Dermis microvascular lymphatic vessel endothelial cell (primary cell): ENCODE data around the gene BEND5. TPM values are rescaled to one million over a fixed set of nuclear protein-coding genes. Genes with fewer than 3 reads are reported as not detected.

Experiments
- DNase-seq, 2 donors: peaks; one replicate each; pipeline versions ENCODE4 v3.0.0 to v3.0.0-alpha.2; 2010; ENCODE audit warnings: low read depth in 2 of 2
- total RNA-seq: library from RNA; depleted of rRNA; stranded (reverse); fragments of >200 nt; gene quantifications from 2 replicates; pipeline ENCODE4 v1.2.1, GENCODE V29; 2014

BEND5 gene
- total RNA-seq, 1 donor from 2014 or later, result 0.77 TPM

DNA sequence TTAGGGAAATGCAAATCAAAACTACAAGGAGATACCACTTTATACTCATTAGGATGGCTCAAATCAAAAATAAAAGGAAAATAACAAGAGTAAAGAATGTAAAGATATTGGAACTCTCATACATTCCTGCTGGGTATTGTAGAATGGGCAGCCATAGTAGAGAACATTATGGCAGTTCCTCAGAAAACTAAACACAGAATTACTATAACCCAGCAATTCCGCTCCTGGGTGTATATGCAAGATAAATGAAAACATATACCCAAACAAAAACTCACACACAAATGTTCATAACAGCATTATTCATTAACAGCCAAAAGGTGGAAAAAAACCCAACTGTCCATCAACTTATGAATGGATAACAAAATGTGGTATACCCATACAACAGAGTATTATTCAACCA is 11.4 kb downstream of the BEND5 start:
- no peak for DNase-seq

DNA sequence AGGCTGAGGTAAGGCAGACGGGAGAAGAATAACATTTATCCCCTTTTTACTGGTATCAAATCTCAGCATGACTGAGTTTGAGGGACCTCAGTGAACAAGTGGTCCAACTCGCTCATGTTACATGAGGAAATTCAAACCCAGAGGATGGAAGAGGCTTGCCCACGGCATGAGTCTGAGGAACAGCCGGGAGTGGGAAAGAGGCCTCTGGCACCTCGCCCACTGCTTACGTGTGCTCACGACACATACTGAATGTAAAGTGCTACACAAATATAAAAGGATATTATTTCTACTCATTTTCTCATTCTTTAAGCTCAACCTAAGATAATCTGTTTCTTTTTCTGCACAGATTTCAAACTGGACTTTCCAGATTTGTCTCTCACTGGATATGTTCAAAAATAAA is 14.7 kb downstream of the BEND5 start:
- no peak for DNase-seq

DNA sequence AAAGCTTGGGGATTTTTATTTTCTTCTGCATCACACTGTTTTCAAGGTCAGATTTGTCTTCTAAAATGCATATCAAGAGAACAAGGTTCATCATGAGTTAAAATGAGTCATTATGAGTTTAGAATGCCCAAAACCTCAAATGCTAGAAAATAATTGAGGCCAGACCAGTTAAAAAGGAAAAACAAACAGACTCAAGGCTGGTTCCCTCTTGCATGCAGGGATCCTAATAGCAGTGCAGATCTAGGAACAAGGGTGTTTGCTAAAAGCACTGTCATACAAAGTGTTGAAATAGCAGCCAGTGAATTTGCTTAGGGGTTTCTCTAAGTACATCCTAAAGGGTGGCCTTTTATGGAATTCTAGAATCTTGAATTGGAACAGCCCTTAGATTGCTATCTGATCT is 15.3 kb downstream of the BEND5 start:
- no peak for DNase-seq

DNA sequence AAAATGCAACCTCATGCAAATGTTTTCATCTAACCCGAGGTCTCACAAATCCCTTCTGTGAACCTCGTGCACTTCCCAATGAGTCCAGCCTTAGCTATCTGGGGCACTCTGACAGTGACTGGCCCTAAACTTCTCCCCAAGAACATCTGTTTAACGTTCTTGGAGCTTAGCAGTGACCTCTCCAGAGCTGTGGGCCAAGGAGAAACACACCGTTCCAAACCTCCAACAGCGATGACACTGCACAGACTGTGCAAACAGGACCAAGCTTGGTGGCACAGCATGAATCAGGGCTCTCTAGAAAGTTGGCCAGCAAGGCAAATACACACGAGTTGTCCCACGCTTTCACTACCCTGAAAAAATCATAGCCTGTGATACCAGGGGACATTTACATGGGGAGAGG is 15.8 kb downstream of the BEND5 start:
- no peak for DNase-seq

DNA sequence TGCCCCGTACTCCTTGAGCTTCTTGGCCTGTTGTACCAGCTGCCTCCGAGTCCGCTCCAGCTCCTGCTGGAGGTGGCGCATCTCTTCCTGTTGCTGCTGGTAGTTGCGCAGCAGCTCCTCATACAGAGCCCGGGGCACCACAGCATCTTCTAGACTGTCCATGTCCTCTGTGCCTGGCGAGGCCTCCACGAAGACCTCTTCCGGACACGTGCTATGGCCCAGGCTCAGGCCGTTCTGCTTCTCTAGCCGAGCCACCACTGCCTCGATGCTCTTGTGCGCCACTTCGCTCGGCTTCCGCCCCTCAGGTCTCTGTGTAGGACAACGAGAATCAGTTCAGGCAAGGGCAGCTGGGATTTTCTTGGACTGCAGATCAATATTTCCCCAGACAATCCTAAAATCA is 17.7 kb downstream of the BEND5 start:
- no peak for DNase-seq

DNA sequence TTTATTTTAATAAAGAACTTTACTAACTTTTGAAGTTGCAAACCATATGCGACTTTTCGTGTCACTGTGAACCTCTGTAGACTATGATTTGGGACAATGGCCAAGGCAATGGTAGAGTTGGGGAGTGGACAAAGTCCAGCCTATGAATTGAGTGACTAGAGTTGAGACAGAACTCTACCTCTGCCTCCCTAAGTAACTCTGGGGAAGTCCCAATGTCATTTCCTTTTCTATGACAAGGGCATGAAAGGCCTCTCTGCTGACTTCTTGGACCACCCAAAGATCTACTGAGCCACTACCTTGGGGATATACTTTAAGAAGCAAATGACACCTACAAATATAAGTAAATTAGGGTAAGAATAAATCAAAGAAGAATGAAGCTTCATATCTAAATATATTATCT is 19.3 kb downstream of the BEND5 start:
- no peak for DNase-seq

DNA sequence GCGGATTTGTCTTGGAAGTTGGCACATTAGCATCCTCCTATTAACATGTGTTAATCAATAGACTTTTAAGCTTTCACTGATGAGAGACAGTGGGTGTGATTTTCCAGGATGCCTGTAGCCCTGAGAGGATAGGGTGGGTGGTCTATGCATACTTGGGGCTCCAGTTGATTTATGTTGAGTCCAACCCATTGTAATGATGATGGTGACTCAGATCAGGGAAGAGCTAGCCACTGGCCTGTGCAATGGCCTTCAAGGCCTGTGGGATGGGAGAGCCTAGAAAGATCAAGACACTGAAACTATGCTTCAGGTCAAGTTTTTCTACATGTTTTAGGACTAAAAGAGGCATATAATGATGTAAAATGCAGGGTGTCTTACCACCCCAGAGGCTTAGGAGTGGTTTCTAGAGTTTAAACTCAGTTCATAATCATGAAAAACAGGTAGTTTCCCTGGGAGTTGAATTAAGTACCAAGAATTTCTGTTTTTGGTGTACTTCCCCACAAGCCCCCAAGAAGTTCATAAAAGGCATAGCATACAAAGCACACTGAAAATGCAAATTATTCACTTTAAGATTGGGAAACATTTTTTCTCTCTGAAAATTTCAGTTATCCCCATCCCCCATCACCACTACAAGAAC is 19.9 kb downstream of the BEND5 start:
- DNase-seq, result no peak

DNA sequence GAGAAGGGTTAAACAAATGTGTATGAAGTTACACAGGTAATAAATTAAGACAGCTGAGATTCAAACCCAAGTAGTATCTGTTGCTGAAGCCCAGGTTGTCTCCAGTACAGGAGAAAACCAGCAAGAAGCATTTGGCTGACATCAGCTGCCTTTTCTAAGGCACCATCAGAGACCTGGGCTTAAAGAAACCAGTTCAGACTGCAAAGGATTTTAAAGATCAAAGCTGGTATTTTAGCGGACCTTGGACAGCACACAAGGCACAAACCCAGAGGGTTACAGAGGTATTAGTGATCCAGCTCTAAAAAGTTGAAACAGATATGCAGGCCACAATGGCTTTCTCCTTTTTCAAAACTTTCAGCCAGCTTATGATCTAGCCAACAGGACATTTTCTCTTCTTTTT is 23.4 kb downstream of the BEND5 start:
- DNase-seq, result no peak

DNA sequence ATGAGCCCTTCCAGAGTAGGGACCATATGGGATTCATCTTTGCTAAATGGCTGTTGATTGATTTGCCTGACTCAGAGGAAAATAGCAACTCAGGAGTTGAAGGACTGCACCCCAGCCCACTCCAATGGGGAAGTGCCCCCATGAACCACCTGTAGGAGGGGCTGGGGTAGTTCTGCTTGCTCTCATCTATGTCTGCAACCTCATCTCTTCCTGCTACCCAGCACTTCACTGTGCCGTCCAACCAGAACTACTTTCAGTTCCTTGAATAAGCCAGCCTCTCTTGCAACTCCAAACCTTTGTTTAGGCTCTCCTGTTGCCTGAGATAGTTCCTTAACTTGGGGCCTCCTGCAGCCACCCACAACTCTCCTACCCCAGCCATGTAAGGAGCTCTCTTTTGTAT is 26.6 kb downstream of the BEND5 start:
- no peak for DNase-seq

DNA sequence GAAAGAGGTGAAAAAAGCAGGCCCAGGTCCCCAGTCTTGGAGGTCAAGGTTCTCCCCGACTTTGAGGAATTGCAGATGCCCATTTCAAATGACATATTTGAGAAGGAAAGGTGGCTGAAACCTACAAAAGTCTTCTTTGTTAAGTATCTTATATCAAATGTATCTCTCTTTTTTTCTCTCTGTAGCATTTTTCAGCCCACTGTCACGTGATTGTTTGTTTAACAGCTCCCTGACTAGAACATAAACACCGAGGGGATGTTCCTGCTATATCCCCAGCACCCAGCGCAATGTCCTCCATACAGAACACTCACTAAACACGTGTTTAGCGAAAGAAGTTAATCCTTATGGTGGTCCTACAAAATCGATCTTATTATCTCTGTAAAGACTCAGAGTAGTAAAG is 27.6 kb downstream of the BEND5 start:
- no peak for DNase-seq

DNA sequence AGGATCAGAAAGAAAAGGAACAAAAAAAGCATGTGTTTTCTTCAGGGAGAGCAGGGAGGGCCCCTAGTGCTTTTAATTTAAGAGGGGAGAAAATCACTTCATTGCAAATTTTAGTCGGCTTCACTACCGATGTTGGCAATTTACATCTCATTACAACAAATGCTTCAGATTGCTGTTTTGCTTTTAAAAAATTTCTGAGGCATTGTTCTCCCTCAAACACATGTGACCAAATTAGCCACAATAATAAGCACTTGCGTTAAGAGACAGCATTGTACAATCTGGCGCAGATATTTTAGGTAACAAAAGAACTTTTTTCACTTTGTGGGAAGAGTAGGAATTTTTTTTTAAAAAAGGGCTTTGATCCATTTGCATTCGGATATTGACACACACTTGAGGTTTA is 29.8 kb downstream of the BEND5 start:
- no peak for DNase-seq

DNA sequence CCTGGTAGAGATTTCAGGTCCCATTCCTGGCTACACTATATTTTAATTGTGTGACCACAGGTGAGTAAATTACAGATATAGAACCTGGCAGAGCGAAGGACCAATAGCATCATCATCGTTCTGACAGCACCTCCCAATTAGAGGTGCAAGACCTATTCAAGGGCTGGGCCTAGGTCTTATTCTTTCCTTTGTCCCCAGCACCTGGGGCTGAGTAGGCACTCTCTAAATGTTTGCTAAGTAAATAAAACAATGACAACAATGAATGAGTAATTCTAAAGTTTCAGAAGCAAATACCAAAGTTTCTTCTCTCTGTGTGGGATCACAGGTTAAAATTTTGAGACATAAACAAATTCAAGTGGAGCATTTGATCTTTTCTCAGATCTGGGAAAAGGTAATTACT is 32.7 kb downstream of the BEND5 start:
- no peak for DNase-seq

DNA sequence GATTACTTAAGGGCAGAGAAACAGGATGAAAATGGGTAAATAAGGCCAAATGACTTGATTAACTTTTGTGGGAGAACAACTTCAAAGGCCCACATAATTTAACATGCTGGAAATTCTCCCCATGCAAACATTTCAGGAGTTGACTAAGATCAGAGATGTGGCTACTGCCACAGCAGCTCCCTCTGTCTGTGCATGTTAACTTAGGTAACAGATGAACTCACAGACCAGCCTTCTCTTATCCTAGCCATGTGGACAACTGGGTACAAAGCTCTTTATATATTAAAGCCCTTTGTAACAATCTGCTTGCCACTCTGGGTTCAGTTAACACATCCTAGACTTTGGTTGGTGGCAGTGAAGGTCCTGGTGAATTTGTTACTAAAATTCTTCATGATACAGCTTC is 33.2 kb downstream of the BEND5 start:
- no peak for DNase-seq

DNA sequence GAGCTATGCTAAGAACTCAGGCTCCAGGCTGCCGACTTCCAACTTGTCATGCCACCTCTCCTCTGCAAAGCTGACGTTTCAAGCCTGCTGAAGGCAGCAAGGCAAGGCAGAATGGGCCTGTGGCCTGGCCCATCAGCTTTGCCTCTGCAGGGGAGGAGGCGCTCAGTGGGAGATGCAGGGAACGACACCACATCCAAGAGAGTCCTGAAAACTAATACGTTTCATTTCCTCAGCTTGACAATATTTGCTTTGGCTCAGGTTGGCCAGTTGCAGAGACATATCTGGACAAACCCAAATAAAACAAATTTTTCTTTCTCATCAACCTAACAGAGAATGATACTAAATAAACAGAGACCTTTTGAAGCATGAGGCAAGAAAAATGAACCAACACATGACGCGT is 35.3 kb downstream of the BEND5 start:
- no peak for DNase-seq

DNA sequence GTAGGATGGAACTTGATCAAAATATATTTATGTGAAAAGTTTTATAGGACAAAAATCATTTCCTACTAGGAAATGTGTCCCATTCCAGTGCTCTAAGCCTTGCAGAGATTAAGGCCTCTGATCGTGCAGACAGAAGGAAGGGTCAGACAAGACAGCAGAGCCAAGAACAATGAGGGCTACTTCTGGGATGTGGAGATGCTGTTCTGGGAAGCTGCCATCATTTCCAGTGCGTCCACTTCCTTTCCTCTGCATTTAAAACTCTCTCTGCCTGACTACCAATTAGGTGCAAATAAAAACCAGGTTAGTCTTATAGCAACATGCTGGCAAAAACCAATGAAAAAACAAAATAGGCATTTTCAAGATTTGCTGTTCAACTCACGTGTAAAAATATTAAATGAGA is 36.1 kb downstream of the BEND5 start:
- DNase-seq, result no peak

DNA sequence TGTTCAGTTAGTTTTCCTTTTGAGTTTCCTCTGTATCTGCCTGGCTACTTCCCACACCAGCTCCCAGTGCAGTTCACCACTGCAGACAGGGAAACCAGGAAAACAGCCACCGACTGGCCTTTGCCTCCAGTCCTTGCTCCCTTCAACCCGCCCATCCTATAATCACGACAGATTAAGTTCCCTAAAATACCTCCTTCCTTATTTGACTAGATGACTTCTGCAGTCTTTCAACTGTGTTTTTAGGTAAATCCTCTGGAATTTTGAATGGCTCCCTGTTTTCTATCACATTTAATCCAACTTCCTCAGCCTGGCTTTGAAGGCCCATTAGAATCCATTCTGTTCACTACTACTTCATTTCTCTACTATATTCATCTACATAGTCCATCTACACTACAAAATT is 37.6 kb downstream of the BEND5 start:
- no peak for DNase-seq

DNA sequence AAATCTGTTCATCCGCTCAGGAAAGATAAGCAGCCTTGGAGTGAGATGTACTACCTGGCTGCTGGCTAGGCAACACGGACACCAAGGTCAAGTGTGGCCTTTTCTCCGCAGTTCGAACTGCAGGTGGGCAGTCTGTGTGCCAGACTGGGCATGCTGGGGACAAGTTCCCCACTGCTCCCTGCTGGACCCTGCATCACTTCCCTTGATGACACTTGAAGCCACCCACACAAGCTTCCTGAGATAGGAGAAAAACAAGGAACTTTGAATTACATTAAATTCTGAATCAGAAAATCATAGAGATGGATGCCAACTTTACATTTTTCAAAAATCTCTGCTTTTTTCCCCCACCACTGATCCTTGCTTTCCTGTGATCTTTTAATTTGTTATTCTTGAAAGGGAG is 38.3 kb downstream of the BEND5 start:
- DNase-seq, result no peak

DNA sequence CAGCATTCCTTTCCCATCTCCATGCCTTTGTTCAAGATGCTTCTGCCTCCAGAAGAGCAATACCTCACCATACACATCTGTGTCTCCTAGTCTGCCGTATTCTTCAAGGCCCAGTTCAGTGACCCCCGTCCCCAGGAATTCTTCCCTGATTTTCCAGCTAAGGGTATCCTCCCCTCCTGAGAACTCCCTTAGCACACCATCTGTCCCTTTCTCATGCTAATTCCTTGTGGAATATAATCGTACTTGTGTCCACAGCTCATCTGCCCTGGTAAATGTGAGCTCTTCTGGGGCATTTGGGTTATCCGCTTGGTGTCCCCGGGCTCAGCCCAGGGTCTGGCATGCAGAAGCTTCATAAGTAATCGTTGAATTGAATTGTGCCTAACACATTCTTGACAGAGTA is 40.9 kb downstream of the BEND5 start:
- no peak for DNase-seq

DNA sequence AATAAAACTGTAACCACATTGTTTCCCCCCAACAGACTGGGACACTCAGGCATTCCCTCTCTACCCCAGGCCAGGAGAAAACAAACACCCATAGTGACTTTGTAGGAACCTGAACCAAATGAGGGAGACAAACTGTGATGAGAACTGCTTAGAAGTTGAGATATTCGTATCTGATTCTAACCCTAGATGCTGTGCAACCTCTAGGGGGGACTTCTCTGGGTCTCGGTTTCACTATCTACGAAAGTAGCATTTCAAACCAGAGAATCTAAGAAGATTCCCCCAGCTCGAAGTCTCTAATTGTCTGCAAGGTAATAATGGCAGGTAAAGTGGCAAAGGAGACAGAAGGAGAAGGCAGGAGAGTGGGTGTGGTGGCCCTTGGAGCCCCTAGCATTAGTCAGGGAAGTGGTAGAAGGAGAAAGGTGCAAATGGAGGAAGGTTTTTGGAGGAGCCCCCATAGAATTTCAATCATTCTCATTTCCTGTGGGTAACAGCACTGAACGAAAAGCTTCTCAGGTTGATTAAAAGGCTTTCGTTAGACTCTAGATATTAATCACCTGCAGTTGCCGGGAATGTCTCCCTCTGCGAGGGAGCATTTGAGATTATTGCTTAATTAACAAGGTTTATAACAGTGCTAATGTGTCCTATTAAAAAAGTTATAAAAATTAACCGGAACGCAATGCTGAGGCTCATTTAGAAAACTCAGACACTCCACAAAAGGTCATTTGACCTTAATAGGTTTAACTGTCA is 46.4 kb downstream of the BEND5 start:
- no peak for DNase-seq

DNA sequence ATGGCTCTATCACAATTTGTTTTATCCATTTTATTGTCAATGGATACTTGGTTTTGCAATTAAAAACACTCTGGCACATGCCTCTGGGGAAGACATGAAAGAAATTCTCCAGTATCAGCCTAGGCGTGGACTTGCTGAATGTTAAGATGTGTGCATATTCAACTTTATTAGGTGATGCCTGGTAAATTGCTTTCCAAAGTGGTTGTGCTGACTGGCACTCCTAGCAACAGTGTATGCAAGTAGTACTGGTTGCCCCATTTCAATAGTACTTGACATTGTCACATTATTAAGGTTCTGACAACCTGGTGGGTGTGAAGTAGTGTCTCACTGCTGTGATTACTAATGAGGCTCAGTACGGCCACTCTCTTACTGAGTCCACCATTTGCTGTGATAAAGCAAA is 48.1 kb downstream of the BEND5 start:
- DNase-seq, result no peak

DNA sequence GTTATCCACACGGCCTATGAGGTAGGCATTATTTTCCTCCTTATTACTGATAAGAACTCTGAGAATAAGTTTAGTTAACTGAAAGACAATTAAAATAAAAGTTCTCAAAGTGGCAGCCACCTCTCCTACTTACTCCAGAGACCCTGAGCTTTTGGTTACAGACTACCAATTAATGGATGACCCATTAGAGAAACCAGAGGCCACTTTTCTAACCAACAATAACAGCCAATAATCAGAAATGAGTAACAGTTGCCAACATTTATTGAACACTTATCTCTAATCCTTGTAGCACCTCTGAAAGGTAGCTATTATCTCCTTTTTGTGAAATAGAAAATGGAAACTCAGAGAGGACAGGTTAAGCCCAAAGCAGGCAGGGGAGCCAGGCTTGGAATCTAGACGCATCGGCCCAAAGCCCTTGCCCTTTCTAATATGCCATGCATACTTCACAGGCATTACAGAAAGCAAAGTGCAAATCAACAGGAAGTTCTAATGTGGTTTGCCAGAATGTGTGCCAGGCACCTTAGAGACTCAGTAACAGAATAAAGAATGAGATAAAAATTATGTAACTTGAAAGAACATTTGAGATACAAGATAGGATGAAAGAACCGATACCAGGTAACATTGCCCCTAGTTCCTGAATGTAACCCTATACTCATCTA is 50.0 kb downstream of the BEND5 start:
- DNase-seq, result no peak

DNA sequence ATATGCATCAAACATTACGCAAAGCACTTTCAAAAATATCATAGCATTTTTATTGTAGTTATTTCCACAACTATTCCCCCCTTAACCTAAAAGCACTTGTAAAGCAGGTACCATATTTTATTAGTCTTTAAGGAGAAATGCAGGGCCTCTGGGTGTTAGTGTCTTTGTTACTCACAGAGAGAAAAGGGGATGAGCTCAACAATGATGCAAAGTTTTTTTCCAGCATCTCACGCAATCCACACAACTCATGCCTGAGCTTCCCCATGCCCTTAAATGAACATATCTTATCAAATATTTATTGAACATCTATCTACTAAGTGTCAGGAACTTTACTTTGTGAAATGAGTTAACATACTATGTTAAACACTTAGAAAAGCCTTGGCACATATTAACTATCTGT is 50.6 kb downstream of the BEND5 start:
- no peak for DNase-seq
